ENCODE data around the gene SREBF1.

Gene SREBF1

DNA sequence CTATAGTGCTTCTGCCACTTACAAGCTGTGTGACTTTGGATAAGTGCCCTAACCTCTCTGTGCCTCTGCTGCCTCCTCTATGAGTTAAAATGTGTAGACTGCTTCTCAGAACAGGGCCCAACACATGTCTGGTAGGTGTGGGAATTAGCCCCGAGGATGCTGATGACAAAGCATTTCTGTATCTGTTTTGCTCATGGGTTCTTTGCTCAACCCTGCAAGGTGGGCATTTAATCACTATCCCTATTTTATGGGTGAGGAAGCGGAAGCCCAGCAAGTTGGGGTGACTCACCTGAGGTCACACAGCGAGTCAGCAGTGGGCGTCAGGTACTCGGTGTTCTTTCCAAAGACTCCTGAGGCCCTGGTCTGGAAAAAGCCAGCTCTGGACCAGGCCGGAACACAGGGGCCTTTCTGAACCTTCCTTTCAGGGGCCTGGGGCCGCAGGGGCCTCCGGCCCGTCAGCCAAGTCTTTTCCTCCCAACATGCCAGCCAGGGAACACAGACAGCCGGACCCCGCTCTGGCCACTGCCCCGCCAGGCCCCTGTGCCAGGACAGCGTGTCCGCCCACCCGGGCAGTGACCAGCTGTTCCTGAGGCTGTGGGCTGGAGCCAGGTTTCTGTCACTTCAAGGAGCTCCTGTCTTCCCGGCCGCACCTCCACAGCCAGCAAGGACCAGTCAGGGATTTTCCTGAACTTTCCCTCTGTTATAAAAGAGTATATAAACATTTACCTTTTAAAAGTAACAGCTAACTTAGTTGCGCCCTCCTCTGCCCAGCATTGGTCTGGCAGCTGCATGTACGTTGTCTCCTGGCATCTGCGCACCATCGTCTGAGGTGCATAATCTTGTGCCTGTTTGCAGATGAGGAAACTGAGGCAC, 62.5 kb downstream of the SREBF1 start:
- TF ChIP-seq CTCF (IDR thresholded peaks at IDR 0.05) = no peak
- Histone ChIP-seq H3K27ac (no peak overlapping the region), H3K36me3 (no peaks in the 10 kb centered on the region), H3K4me3 (ENCODE audit: low read depth in 1 of 2, low read length in 1 of 2) (no peak overlapping the region), H3K9me3 (no peaks in the 10 kb centered on the region), H3K27me3 (no peaks in the 10 kb centered on the region), H3K4me1 (ENCODE audit: control insufficient read depth in 1 of 2, insufficient read depth in 1 of 2, low read depth in 1 of 2, low read length in 1 of 2) (no peaks in the 10 kb centered on the region)

DNA sequence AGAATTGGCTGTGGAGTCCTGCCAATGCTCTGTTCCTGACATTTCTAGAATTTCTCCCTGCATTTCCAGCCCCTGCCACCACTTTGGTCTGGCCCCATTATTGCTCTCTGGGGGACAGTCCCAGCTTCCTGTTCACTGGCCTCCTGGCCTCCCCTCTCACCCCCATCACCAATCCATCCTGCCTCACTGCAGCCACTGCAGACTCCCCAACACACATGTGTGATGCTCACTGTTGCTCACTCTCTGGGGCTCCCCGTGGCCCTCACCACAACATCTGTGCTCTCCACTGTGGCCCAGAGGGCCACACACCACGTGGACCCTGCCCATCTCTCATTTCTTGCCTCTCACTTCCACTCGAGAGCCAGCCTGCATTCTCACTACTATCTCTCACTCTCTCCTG, 64.6 kb downstream of the SREBF1 start:
- H3K4me3 ChIP-seq (ENCODE audit: low read depth in 1 of 2, low read length in 1 of 2) = no peak overlapping the region
- H3K4me1 ChIP-seq (ENCODE audit: control insufficient read depth in 1 of 2, insufficient read depth in 1 of 2, low read depth in 1 of 2, low read length in 1 of 2) = no peaks in the 10 kb centered on the region
- no peak for TF ChIP-seq CTCF (IDR thresholded peaks at IDR 0.05)
- H3K9me3 ChIP-seq = no peaks in the 10 kb centered on the region
- no peaks in the 10 kb centered on the region for H3K27me3 ChIP-seq
- no peaks in the 10 kb centered on the region for H3K36me3 ChIP-seq
- no peak overlapping the region for H3K27ac ChIP-seq

DNA sequence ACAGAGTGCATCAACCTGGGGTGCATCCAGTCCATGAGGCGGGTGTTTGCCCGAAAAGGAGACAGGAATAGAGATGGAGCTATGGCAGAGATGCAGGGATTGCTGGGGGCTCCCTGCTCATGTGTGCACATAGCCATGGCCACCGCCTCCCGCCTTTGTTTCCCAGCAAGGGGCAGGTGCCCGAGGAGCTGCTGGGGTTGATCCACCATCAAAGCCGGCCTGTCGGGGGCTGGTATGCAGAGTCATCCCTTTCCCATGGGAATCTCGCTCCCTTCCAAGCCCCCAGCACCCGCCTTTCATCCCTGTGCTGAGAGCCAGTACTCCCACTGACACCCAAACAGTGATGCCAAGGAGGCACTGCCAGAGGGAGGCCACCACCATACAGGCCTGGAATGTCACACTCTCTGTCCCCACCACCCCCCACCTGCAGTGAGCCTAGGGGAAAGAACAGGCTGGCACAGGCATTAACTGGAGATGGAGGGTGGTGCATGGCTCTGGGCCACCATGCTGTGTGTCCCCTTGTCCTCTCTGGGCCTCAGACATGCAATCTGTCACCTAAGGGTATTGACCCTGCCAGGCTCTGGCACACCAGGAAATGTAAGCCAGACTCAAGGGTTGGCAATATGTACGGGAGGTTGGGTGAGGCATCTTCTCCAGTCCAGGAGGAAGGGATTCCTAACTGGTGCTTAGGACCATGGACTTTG, 65.1 kb downstream of the SREBF1 start:
- no peak for TF ChIP-seq CTCF (IDR thresholded peaks at IDR 0.05)
- Histone ChIP-seq H3K27me3 (no peaks in the 10 kb centered on the region), H3K9me3 (no peaks in the 10 kb centered on the region), H3K4me1 (ENCODE audit: control insufficient read depth in 1 of 2, insufficient read depth in 1 of 2, low read depth in 1 of 2, low read length in 1 of 2) (no peaks in the 10 kb centered on the region), H3K4me3 (ENCODE audit: low read depth in 1 of 2, low read length in 1 of 2) (no peak overlapping the region), H3K27ac (no peak overlapping the region), H3K36me3 (no peaks in the 10 kb centered on the region)

- no peak overlapping the region for H3K4me3 ChIP-seq (ENCODE audit: low read depth in 1 of 2, low read length in 1 of 2)
- no peaks in the 10 kb centered on the region for H3K4me1 ChIP-seq (ENCODE audit: control insufficient read depth in 1 of 2, insufficient read depth in 1 of 2, low read depth in 1 of 2, low read length in 1 of 2)
- no peaks in the 10 kb centered on the region for H3K9me3 ChIP-seq
- no peak for TF ChIP-seq CTCF (IDR thresholded peaks at IDR 0.05)
- H3K27ac ChIP-seq = no peak overlapping the region
- no peaks in the 10 kb centered on the region for H3K27me3 ChIP-seq
- H3K36me3 ChIP-seq = peaks cover under 1% of the 10 kb centered on the region
Measured at GRCh38 chr17:17770632-17771044, 66.1 kb downstream of the SREBF1 start.

GRCh38 chr17:17769869-17770631, 66.7 kb downstream of the SREBF1 start:
- H3K4me3 ChIP-seq (ENCODE audit: low read depth in 1 of 2, low read length in 1 of 2) = no peak overlapping the region
- peaks cover 3% of the 10 kb centered on the region for H3K36me3 ChIP-seq
- no peaks in the 10 kb centered on the region for H3K27me3 ChIP-seq
- H3K9me3 ChIP-seq = no peaks in the 10 kb centered on the region
- H3K27ac ChIP-seq = no peak overlapping the region
- no peaks in the 10 kb centered on the region for H3K4me1 ChIP-seq (ENCODE audit: control insufficient read depth in 1 of 2, insufficient read depth in 1 of 2, low read depth in 1 of 2, low read length in 1 of 2)
- TF ChIP-seq CTCF (IDR thresholded peaks at IDR 0.05) = no peak
